MG63 (cell line): Measurements from ENCODE around the gene EXOG. TPM values are rescaled to one million over a fixed set of nuclear protein-coding genes. Genes with fewer than 3 reads are reported as not detected.
A peak's percentile ranks its signal among the peaks of the same experiment; 100 is the strongest.

Experiments
- DNase-seq: peaks from one replicate; pipeline ENCODE4 v3.0.0-alpha.2; 2020
- H3K27me3 ChIP-seq: fragments of 250-450 bp; sonication (Bioruptor Pico); 2 replicates; pipeline ENCODE4 v1.5.1; 2020; ENCODE audit warnings: mild to moderate bottlenecking, moderate library complexity
- H3K36me3 ChIP-seq: fragments of 250-450 bp; sonication (Bioruptor Pico); 2 replicates; pipeline ENCODE4 v1.5.1; 2020; ENCODE audit warnings: mild to moderate bottlenecking, moderate library complexity
- H3K4me3 ChIP-seq: fragments of 250-450 bp; sonication (Bioruptor Pico); 2 replicates; pipeline ENCODE4 v1.5.1; 2020; ENCODE audit warnings: mild to moderate bottlenecking, moderate library complexity
- H3K9me3 ChIP-seq: fragments of 250-450 bp; sonication (Bioruptor Pico); 2 replicates; pipeline ENCODE4 v1.5.1; 2020; ENCODE audit warnings: mild to moderate bottlenecking, moderate library complexity
- total RNA-seq: library from RNA; depleted of rRNA; stranded (reverse); fragments of >200 nt; shearing (Covaris generic); gene quantifications from 2 replicates; pipeline ENCODE4 v1.2.3, GENCODE V29; 2014; ENCODE audit warnings: low replicate concordance; rRNA removed

Gene EXOG
- total RNA-seq: 4.7 and 5.0 TPM in 2 replicates

DNA sequence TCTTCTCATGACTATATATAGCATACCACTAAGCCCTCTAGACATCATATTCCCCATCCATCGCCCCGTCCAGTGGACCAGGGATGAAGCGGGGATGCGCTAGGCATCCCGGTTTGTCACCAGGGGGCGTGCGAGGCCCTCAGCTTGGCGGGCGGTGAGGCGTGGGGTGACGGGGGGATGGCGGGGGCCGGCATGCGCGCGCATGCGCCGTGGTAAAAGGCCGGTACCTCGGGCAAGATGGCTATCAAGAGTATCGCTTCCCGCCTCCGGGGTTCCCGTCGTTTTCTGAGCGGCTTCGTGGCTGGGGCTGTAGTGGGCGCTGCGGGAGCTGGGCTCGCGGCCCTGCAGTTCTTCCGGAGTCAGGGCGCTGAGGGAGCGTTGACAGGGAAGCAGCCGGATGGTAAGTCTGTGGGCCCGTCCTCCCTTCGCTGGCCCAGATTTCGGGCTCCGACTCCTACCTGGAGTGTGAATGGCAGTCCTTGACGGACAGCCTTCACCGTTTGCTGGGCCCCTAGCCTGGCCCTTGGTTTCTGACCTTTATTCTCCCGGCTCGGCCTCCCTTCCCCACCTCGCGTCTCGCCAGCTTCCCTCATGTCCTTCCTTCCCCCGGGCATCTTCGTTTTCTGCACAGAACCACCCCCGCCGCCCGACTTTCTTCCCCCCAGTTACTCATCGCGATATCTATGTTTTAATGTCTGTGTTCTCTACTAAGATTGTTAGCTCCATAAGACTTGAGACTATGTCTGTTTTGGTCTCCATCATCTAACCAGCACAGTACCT, at the start of gene EXOG:
TSS of gene EXOG (plus strand) at position 210 of the 780 bp plus-strand sequence. CDS start at position 238, 28 bp downstream.
- Histone ChIP-seq H3K4me3 (peak within 1 kb of the TSS; percentile 75), H3K9me3 (no peaks in the 10 kb centered on the region), H3K36me3 (peaks cover 5% of the 10 kb centered on the region; the same call in 1 of the 2 replicates), H3K27me3 (no peaks in the 10 kb centered on the region)
- DNase-seq: peak; percentile 87

DNA sequence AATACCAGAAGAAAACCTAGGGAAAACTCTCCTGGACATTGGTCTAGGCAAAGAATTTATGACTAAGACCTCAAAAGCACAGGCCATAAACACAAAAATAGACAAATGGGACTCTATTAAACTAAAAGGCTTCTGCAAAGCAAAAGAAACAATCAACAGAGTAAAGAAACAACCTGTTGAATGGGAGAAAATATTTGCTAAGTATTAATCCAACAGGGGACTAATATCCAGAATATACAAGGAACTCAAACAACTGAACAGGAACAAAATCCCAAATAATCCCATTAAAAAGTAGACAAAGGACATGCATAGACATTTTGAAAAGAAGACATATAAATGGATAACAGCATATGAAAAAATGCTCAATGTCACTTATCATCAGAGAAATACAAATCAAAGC, 49.3 kb upstream of the EXOG start:
- Histone ChIP-seq H3K27me3 (no peaks in the 10 kb centered on the region), H3K36me3 (no peaks in the 10 kb centered on the region), H3K4me3 (no peak overlapping the region), H3K9me3 (no peaks in the 10 kb centered on the region)
- no peak for DNase-seq

- Histone ChIP-seq H3K27me3 (no peaks in the 10 kb centered on the region), H3K9me3 (no peaks in the 10 kb centered on the region), H3K36me3 (no peaks in the 10 kb centered on the region), H3K4me3 (no peak overlapping the region)
- no peak for DNase-seq
Observed at GRCh38 chr3:38450853-38451252, 45.3 kb upstream of the EXOG start.

DNA sequence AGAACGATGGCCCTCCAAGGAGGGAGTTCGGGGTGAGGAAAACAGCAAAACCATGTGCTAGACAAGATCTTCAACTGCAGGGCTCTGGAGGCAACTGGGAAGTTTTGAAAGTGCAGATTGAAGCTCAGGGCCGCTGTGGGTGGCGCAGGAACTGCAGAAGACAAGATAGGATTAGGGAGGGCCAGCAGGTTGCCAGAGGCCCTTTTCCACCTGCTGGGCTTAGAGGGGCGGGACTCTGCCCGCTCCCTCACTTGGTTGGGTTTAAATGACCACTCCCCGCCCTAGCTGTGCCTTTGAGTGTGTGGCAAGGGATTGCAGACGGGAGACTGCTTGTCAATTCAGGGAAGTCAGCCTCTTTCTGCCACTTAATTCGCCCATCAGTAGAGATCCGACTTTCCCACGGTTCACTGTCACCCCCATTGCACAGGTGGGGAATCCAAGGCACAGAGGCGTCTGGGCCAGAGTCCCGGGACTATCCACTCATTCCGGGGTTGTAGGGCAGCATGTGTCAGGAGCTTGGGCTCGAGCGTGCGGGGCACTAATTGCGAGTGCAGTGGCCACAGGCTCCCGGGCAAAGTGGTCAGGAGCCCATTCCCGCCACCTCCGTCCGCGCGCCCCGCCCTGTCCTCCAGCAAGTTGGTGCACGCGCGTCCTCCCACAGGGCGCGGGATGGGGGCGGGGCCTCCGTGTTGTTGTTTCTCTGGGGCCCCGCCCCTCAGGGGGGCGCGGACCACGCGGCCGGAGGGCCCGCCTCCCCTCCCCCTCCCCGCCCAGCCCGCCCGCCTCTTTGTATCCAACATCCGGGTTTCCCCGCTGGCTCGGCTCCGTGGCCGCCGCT, 42.8 kb upstream of the EXOG start, which contains the start of gene ACVR2B:
TSS of gene ACVR2B (plus strand) at position 816 of the 838 bp plus-strand sequence. CDS start 433 bp downstream, outside the sequence.
- Histone ChIP-seq H3K36me3 (no peaks in the 10 kb centered on the region), H3K9me3 (no peaks in the 10 kb centered on the region), H3K27me3 (no peaks in the 10 kb centered on the region), H3K4me3 (peak within 1 kb of the TSS; percentile 47)
- peak; percentile 60 for DNase-seq

GRCh38 chr3:38453913-38454177, 42.3 kb upstream of the EXOG start:
- H3K9me3 ChIP-seq: no peaks in the 10 kb centered on the region
- no peaks in the 10 kb centered on the region for H3K36me3 ChIP-seq
- H3K4me3 ChIP-seq: peak overlapping the region; percentile 47; the same call in 1 of the 2 replicates
- no peak for DNase-seq
- H3K27me3 ChIP-seq: no peaks in the 10 kb centered on the region

DNA sequence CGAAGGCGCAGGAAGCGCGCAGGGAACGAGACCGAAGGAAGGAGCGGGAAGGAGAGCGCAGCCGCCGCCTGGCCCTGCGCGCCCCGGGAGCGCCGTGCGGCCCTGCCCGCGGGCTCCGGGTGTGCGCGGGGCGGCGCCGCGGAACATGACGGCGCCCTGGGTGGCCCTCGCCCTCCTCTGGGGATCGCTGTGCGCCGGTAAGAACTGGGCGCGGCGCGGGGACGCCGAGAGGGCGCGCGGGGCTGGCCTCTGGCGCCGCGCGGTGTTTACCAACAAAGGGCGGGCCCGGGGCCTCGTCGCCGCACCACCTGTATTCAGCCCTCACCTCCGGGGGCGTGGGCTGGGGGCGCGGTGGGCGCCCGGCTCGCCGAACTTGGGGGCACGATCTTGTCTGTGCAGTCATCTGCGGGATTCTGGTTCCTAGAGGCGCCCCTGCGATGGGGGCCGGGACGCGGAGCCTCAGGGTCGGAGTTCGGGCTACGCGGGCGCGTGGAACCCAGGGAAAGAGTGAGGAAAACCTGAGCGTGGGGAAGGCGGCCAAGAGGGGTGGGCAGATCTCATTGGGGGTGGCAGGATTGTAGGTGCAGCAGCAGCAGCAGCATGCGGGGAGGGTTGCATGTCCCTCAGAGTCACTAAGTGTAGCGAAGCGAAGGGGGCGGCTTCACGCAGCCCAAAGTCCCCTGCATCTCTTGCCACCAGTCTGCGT, 41.8 kb upstream of the EXOG start:
- peak; percentile 14 for DNase-seq
- Histone ChIP-seq H3K4me3 (peak overlapping the region; percentile 47), H3K27me3 (no peaks in the 10 kb centered on the region), H3K36me3 (no peaks in the 10 kb centered on the region), H3K9me3 (no peaks in the 10 kb centered on the region)

DNA sequence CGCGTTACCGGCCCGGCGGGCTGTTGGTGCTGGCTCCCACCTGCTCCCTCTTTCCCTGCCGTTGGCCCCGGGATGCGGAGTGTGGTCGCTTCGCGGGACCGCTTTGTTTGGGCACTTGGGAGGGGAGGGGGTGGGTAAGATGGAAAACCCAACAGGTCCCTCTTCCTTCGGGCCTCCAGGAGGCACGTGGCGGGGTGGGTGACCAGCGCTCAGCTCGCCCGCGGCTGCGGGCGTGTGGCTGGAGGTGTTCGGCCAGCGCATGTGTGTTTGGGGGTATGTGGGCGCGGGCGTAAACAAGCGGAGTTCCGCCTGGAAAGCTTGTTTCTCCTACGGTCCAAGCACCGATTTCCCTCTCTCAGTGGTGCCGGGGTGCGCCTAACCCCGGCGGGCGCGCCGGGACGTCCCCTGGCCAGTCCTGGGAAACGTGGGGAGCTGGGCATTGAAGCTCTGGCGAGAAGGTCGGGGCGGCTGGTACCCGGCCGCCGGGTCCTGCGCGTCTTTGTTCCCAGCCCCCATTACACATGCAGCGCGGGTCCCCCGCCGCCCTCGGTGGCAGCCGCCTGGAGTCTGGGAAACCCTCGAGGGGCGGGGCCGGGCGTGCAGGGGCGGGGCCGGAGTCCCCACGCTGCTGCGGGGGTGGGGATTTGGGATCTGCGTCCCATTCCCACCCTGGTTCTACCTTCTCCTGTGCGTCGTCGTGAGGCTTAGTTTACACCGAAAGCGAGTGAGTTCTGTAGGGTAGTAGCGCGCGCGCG, 41.1 kb upstream of the EXOG start:
- Histone ChIP-seq H3K36me3 (no peaks in the 10 kb centered on the region), H3K4me3 (peak overlapping the region; percentile 47), H3K9me3 (no peaks in the 10 kb centered on the region), H3K27me3 (no peaks in the 10 kb centered on the region)
- DNase-seq: peak; percentile 31

DNA sequence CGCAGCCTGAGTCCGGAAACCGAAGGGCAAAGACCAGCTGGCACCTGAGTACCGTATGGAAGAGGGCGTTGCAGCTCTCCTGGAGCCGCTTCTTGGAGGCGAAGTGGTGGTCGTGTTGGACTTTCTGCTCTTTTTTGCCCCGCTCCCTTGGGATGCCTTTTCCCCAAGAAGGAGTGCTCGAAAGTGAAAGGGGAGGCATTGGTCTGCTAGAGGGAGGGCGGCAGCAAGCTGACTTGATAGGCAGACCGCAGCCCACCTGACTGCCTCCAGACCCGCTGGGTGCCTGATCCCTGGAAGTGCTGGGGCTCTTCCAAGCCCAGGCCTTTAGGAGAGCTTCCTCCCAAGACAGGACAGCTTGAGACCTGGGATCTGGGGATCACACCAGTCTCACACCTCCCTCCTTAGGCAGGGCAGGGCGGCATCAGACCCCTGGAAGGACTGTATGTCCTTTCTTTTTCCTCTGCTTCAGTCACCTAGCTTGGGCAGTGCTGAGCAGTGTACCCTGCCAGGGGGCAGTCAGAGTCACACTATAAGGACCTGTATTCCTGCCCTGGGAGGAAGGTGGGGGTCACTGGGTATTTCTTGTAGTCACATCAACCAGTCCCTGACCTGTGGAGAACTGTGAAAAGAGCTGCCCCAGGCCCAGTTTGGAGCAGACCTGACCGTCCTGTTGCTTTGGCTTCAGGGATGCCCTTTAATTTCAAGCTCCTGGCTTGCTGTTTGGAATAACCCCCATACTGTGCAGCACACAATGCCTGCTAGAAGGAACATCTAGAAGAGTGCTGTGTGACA, 40.3 kb upstream of the EXOG start:
- DNase-seq: no peak
- Histone ChIP-seq H3K36me3 (no peaks in the 10 kb centered on the region), H3K27me3 (no peaks in the 10 kb centered on the region)

GRCh38 chr3:38457111-38458003, 38.8 kb upstream of the EXOG start:
- DNase-seq: no peak
- H3K9me3 ChIP-seq: no peaks in the 10 kb centered on the region
- H3K4me3 ChIP-seq: no peak overlapping the region
- no peaks in the 10 kb centered on the region for H3K36me3 ChIP-seq
- H3K27me3 ChIP-seq: no peaks in the 10 kb centered on the region

More for the DNA sequence above, 40.3 kb upstream of the EXOG start:
- H3K9me3 ChIP-seq: no peaks in the 10 kb centered on the region
- H3K4me3 ChIP-seq: peak overlapping the region; percentile 47

- Histone ChIP-seq H3K9me3 (no peaks in the 10 kb centered on the region), H3K4me3 (peak overlapping the region; percentile 51), H3K27me3 (no peaks in the 10 kb centered on the region), H3K36me3 (no peaks in the 10 kb centered on the region)
- peak; percentile 83 for DNase-seq
Observed at GRCh38 chr3:38458796-38459498, 37.2 kb upstream of the EXOG start.

GRCh38 chr3:38459499-38460048, 36.6 kb upstream of the EXOG start:
- peak overlapping the region; percentile 51 for H3K4me3 ChIP-seq
- H3K27me3 ChIP-seq: no peaks in the 10 kb centered on the region
- H3K36me3 ChIP-seq: no peaks in the 10 kb centered on the region
- H3K9me3 ChIP-seq: peaks cover 2% of the 10 kb centered on the region; the same call in 1 of the 2 replicates
- DNase-seq: peak; percentile 52

DNA sequence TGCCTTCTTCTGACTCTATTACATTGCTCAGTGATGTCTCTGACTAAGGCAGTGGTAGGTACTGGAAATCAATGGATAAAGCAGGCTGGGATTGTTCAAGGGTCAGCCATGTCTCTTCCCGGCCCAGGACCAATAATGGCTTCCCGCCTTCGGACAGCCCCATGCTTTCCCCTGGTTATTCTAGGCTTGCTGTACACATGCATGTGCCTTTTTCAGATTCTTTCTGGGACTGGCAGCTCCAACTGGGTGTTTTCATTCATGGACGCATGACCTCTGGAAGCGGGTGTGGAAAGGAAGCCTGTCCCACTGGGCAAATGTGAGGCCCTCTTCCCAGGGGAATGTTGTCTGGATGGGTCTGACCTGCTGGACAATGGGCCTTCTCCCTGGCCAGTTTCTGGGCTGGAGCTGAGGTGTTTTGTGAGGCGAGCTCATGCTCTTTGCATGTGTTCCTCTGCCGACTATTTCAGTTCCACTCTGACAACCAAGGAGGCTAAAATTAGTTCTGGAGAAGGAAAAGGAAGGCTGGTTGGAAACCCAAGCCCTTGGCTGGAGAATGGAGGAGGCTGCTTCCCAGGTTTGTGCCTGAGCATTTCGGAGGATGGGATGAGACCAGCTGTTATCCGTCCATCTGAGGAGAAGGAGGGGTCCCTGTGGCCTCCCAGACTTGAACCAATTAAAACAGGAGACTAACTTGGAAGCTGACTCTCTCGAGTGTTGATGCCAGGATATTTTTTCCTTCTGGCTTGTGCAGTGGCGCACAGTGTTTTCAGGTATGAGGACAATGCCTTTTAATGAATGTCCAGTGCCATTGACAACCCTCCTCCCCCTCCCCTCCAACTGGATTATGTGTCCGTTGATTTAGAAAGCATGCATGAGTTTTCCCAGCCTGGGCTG, 35.5 kb upstream of the EXOG start:
- Histone ChIP-seq H3K27me3 (no peaks in the 10 kb centered on the region), H3K9me3 (peaks cover 2% of the 10 kb centered on the region), H3K36me3 (no peaks in the 10 kb centered on the region), H3K4me3 (no peak overlapping the region)
- no peak for DNase-seq

DNA sequence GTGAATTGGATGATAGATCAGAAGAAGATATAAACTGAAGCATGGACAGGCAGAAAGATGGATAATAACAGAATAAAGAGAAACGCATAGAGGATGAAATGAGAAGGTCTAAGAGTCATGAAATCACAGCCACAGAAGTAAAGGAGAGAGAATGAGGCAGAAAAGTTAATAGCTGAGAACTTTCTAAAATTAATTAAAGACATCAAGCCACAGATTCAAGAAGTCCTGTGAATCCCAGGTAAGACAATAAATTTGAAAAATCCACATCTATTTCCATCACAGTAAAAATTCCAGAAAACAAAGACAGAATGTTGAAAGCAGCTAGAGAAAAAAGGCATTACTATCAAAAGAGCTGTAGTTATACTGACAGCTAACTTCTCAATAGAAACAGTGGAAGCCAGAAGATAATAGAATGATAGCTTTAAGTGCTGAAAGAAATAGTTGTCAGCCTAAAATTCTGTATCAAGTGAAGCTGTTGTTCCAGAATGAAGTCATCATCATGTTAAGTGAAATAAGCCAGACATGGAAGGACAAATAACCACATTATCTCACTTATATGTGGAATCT, 30.5 kb upstream of the EXOG start:
- Histone ChIP-seq H3K4me3 (no peak overlapping the region), H3K27me3 (no peaks in the 10 kb centered on the region), H3K9me3 (peaks cover 10% of the 10 kb centered on the region), H3K36me3 (no peaks in the 10 kb centered on the region)
- DNase-seq: no peak
